Memory B cell (primary cell): ENCODE data around the gene CBLN4.

ENCODE experiments used
- ATAC-seq: fragments of 150-1000 bp; cut with Tn5 transposase; 2 replicates; pipeline ENCODE4 v1.10.0; 2021; ENCODE audit warnings: low read depth, mild to moderate bottlenecking, moderate library complexity
- DNase-seq, 2 donors: peaks; one replicate each; pipeline ENCODE4 v3.0.0; 2022; ENCODE audit warnings: low spot score in 2 of 2
- H3K27ac Mint-ChIP-seq: one replicate; pipeline ENCODE4 v1.8.0; 2022; ENCODE audit warnings: mild to moderate bottlenecking, moderate library complexity, mixed read lengths
- H3K27me3 Mint-ChIP-seq: one replicate; pipeline ENCODE4 v1.8.0; 2022; ENCODE audit warnings: mixed read lengths
- H3K36me3 Mint-ChIP-seq: one replicate; pipeline ENCODE4 v1.8.0; 2022; ENCODE audit warnings: mild to moderate bottlenecking, mixed read lengths
- H3K4me1 Mint-ChIP-seq: one replicate; pipeline ENCODE4 v1.8.0; 2022; ENCODE audit warnings: mixed read lengths
- H3K4me3 Mint-ChIP-seq: one replicate; pipeline ENCODE4 v1.8.0; 2022; ENCODE audit warnings: mild to moderate bottlenecking, moderate library complexity, mixed read lengths
- H3K9me3 Mint-ChIP-seq: one replicate; pipeline ENCODE4 v1.8.0; 2022; ENCODE audit warnings: mixed read lengths

The CBLN4 gene

GRCh38 chr20:56005389-56005715 lies at the start of gene CBLN4:
Gene CBLN4 (minus strand): TSS chr20:56005519. CDS start chr20:56004171, 1,348 bp downstream.
- H3K4me1 Mint-ChIP-seq, result no peaks in the 10 kb centered on the region
- H3K27me3 Mint-ChIP-seq, result peaks cover 2% of the 10 kb centered on the region
- H3K27ac Mint-ChIP-seq, result no peak within 1 kb of the TSS
- no peak within 1 kb of the TSS for H3K4me3 Mint-ChIP-seq
- no peak for ATAC-seq
- peaks cover 2% of the 10 kb centered on the region for H3K36me3 Mint-ChIP-seq
- H3K9me3 Mint-ChIP-seq, result peaks cover 6% of the 10 kb centered on the region
- no peak for DNase-seq

DNA sequence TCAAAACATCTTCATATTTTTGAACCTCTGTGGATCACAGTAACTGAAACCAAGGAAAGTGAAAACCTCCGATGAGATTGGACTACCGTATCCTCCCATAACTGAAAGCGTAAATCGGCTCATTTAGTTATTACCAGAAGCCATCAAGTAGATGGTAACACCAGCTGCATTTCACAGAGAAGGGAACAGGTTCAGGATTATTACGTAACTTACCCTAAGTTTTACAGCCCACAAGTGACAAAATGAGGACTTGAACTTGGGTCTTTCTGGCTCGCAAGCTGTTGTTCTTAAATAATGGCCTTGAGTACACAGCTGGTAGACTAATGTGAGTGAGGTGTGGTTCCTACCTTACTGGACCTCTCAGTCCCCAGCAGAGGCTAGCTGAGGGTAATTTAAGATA lies 37.9 kb upstream of the CBLN4 start:
- ATAC-seq (no peak), DNase-seq (no peak)
- peaks cover 10% of the 10 kb centered on the region for H3K9me3 Mint-ChIP-seq
- no peak overlapping the region for H3K27ac Mint-ChIP-seq
- H3K27me3 Mint-ChIP-seq, result no peaks in the 10 kb centered on the region
- peaks cover 3% of the 10 kb centered on the region for H3K36me3 Mint-ChIP-seq
- H3K4me1 Mint-ChIP-seq, result peaks cover 3% of the 10 kb centered on the region
- H3K4me3 Mint-ChIP-seq, result no peak overlapping the region

DNA sequence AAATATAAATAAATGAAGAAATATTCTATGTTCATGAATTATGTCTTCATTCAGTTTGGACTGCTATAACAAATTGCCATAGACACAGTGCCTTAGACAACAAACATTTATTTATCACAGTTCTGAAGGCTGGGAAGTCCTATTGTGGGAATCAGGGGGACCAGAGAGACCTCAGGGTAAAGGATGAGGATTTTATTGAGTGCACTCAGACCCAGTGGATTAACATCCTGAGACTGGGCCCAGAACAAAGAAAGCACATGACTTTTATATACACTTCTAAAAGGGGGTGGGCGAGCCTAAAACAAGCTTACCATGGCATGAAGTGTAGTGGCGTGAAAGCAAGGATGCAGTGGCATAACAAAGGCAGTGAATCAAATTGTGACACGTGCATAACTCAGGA lies 26.9 kb upstream of the CBLN4 start:
- Mint-ChIP-seq H3K36me3 (no peaks in the 10 kb centered on the region), H3K4me1 (no peaks in the 10 kb centered on the region), H3K9me3 (peaks cover 11% of the 10 kb centered on the region), H3K27me3 (no peaks in the 10 kb centered on the region), H3K27ac (no peak overlapping the region), H3K4me3 (no peak overlapping the region)
- ATAC-seq, result no peak
- no peak for DNase-seq

- H3K36me3 Mint-ChIP-seq, result no peaks in the 10 kb centered on the region
- H3K27ac Mint-ChIP-seq, result no peak overlapping the region
- peaks cover 14% of the 10 kb centered on the region for H3K9me3 Mint-ChIP-seq
- ATAC-seq (no peak), DNase-seq (no peak)
- no peaks in the 10 kb centered on the region for H3K27me3 Mint-ChIP-seq
- H3K4me1 Mint-ChIP-seq, result no peaks in the 10 kb centered on the region
- no peak overlapping the region for H3K4me3 Mint-ChIP-seq
These were observed 13.4 kb upstream of the CBLN4 start for GRCh38 chr20:56018716-56019115.

DNA sequence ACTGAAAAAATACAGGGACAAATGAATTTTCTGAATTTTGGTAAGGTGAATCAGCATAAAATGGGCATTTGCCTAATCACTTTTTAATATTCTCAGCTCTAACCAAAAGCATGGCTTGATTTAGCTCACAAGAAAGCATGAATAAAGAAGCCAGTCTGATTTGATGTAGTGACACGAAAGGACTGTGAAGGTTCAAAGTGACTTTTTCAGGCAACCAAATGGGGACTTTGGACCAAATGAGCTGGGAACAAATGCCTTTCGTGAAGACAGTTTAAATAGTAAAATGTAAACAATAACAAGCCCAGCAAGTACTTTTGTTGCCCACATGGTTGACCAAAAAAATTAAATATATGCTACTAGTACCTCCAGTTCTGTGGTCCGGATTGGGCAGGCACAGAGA lies 12.9 kb upstream of the CBLN4 start:
- H3K27ac Mint-ChIP-seq, result no peak overlapping the region
- no peak overlapping the region for H3K4me3 Mint-ChIP-seq
- ATAC-seq (no peak), DNase-seq (no peak)
- no peaks in the 10 kb centered on the region for H3K27me3 Mint-ChIP-seq
- no peaks in the 10 kb centered on the region for H3K36me3 Mint-ChIP-seq
- H3K9me3 Mint-ChIP-seq, result peaks cover 11% of the 10 kb centered on the region
- no peaks in the 10 kb centered on the region for H3K4me1 Mint-ChIP-seq

DNA sequence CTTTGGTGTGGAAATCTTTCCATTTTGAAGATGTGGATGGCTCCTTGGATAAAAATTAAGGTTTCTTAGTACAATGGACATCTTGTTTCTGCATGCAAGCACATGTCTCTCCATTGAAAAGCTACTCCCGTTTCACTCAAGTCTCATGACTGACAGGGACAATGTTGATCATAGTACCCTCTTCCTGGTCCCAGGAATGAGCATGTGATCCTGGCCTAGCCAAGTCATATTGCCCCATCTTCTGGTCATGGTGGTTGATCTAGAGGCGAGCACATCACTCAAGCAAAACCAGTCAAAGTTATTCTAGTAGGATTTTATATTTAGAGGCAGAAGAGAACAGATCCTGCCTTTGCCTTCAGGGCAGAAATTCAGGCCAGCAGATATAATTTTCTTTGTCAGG lies 12.2 kb upstream of the CBLN4 start:
- peaks cover 7% of the 10 kb centered on the region for H3K9me3 Mint-ChIP-seq
- no peaks in the 10 kb centered on the region for H3K36me3 Mint-ChIP-seq
- no peak overlapping the region for H3K27ac Mint-ChIP-seq
- no peak for DNase-seq
- H3K4me1 Mint-ChIP-seq, result no peaks in the 10 kb centered on the region
- no peak overlapping the region for H3K4me3 Mint-ChIP-seq
- no peaks in the 10 kb centered on the region for H3K27me3 Mint-ChIP-seq
- ATAC-seq, result no peak

DNA sequence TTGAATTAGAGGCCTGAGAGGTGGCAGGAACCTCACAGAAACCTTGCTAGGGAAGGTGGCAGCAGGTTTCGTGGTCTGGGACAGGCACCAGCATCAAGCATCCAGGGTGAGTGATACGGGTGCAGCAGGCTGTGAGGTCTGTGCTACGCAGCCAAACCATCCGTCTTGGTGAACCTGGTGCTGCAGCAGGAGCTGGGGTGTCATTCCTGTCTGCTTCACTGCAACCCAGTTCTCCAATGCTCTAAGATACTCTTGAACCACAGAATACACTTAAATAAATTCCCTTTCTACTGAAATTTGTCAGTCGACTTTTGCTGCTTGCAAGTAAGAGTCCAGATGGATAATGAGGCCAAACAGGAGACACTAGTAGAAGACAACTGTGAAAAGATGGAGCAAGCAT lies 9.7 kb upstream of the CBLN4 start:
- Mint-ChIP-seq H3K9me3 (peaks cover 10% of the 10 kb centered on the region), H3K36me3 (no peaks in the 10 kb centered on the region), H3K27me3 (no peaks in the 10 kb centered on the region), H3K4me3 (no peak overlapping the region), H3K4me1 (no peaks in the 10 kb centered on the region), H3K27ac (no peak overlapping the region)
- ATAC-seq (no peak), DNase-seq (no peak)

DNA sequence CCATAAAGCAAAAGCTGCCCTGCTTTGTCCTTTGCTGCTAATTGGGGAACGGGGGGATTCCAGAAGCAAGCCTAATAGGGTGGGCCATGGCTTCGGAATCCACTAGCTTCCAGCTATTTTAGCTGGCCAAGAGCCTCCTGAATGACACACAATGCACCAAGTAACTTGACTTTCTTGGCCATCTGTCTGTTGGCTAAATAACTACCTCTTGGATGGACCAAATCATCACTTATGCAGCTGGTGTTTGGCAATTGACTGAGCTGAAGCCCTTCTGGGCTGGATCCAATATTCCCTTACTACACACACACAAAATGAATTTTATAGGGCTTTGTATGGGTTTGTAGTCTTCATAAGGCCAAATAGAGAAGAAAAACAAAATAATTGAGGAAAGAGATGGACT lies 8.8 kb upstream of the CBLN4 start:
- Mint-ChIP-seq H3K36me3 (no peaks in the 10 kb centered on the region), H3K9me3 (peaks cover 7% of the 10 kb centered on the region), H3K4me1 (no peaks in the 10 kb centered on the region), H3K27ac (no peak overlapping the region), H3K27me3 (no peaks in the 10 kb centered on the region), H3K4me3 (no peak overlapping the region)
- DNase-seq (no peak), ATAC-seq (no peak)

GRCh38 chr20:56004611-56005388 lies 519 bp downstream of the CBLN4 start:
- Mint-ChIP-seq H3K36me3 (peaks cover 2% of the 10 kb centered on the region), H3K4me1 (no peaks in the 10 kb centered on the region), H3K27me3 (peaks cover 2% of the 10 kb centered on the region), H3K9me3 (peaks cover 3% of the 10 kb centered on the region), H3K4me3 (no peak overlapping the region), H3K27ac (no peak overlapping the region)
- ATAC-seq (no peak), DNase-seq (no peak)

- peaks cover 2% of the 10 kb centered on the region for H3K36me3 Mint-ChIP-seq
- H3K27me3 Mint-ChIP-seq, result peaks cover 2% of the 10 kb centered on the region
- no peak overlapping the region for H3K27ac Mint-ChIP-seq
- ATAC-seq, result no peak
- H3K4me1 Mint-ChIP-seq, result no peaks in the 10 kb centered on the region
- H3K9me3 Mint-ChIP-seq, result peaks cover 3% of the 10 kb centered on the region
- no peak overlapping the region for H3K4me3 Mint-ChIP-seq
- no peak for DNase-seq
These were observed 1.3 kb downstream of the CBLN4 start for GRCh38 chr20:56004007-56004406.

DNA sequence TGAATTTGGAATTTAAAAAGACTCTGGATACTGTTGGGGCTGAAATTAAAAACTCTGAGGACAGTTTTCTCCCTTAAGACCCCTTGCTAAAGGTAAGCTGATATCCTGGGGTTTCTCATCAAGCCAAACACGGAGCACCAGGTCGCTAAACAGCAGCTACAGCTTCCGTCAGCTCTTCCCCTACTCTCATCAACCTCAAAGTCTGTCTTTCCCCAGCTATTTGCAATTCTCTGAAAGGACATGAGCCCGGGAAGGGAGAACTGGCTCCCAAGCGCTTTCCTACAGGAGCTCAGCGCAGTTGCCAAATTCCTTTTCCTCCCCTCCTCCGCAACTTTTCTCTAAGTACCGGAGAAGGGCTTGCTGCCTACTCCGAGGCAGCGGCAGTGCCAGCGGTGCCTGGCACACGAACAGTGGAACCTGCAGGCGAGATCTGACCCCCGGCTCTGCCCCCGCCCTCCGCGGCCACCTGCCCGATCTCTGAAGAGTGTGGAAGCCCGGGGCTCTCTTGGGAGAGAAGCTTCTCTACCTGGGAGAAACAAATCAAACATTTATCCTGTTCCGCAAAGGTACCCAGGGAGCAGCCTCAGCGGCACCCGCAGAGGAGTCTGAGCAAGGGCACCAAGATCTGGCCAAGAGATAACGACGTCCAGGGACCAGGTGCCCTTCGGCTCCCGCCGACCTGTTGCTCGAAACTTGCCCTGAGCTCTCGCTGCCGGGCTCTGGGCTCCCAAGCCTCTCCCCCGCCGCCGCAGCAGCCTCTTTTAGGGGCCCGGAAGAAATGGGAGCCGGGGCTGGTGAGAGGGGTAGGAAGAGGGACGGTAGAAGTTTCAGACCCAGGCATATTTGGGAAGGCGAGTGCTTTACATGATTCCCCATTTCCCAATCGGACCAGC lies 2.2 kb downstream of the CBLN4 start:
- H3K9me3 Mint-ChIP-seq, result peaks cover 2% of the 10 kb centered on the region
- no peak for DNase-seq
- peaks cover 2% of the 10 kb centered on the region for H3K36me3 Mint-ChIP-seq
- no peak for ATAC-seq
- peaks cover 2% of the 10 kb centered on the region for H3K27me3 Mint-ChIP-seq
- no peaks in the 10 kb centered on the region for H3K4me1 Mint-ChIP-seq
- no peak overlapping the region for H3K27ac Mint-ChIP-seq
- H3K4me3 Mint-ChIP-seq, result no peak overlapping the region

GRCh38 chr20:56001890-56002289 lies 3.4 kb downstream of the CBLN4 start:
- Mint-ChIP-seq H3K36me3 (peaks cover 2% of the 10 kb centered on the region), H3K4me1 (no peaks in the 10 kb centered on the region), H3K9me3 (peaks cover 3% of the 10 kb centered on the region), H3K27ac (no peak overlapping the region), H3K27me3 (peaks cover 2% of the 10 kb centered on the region), H3K4me3 (no peak overlapping the region)
- no peak for ATAC-seq
- DNase-seq, result no peak

- DNase-seq (no peak), ATAC-seq (no peak)
- Mint-ChIP-seq H3K4me1 (no peaks in the 10 kb centered on the region), H3K9me3 (peaks cover 3% of the 10 kb centered on the region), H3K36me3 (peaks cover 2% of the 10 kb centered on the region), H3K4me3 (no peak overlapping the region), H3K27me3 (peaks cover 2% of the 10 kb centered on the region), H3K27ac (no peak overlapping the region)
These were observed 4.1 kb downstream of the CBLN4 start for GRCh38 chr20:56001106-56001785.

GRCh38 chr20:55978550-55978949 lies 26.8 kb downstream of the CBLN4 start:
- H3K27ac Mint-ChIP-seq, result no peak overlapping the region
- no peaks in the 10 kb centered on the region for H3K27me3 Mint-ChIP-seq
- ATAC-seq (no peak), DNase-seq (no peak)
- peaks cover 6% of the 10 kb centered on the region for H3K9me3 Mint-ChIP-seq
- peaks cover 1% of the 10 kb centered on the region for H3K36me3 Mint-ChIP-seq
- H3K4me1 Mint-ChIP-seq, result no peaks in the 10 kb centered on the region
- no peak overlapping the region for H3K4me3 Mint-ChIP-seq
